CD1c-positive myeloid dendritic cell (primary cell): ENCODE measurements around the gene CSTA.

Source experiments
- DNase-seq: peaks from one replicate; pipeline ENCODE4 v3.0.0-alpha.2; 2016; ENCODE audit errors: extremely low spot score

CSTA gene, protein sequence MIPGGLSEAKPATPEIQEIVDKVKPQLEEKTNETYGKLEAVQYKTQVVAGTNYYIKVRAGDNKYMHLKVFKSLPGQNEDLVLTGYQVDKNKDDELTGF

DNA sequence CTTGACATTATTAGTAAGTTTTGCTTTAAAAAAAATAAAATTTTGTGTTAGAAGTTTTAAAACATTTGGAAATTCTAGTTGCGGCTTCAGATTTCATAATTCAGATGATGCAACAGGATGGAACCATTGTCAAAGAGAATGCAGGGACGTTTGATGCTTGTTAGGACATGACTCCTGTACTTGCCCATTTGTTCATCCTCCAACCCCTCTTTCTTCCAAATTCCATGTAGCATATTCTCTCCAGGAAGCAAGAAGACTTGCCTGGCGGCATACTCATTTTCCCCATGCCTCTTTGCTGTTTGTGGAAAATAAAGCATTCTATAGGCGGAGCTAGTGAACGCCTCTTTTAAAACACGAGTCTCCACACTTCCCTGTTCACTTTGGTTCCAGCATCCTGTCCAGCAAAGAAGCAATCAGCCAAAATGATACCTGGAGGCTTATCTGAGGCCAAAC, at the start of gene CSTA:
Gene CSTA, plus strand, starts transcription at position 378 of the 453 bp plus-strand sequence. Its CDS starts 45 bp downstream, at position 423.
- peak; percentile 61 for DNase-seq

DNA sequence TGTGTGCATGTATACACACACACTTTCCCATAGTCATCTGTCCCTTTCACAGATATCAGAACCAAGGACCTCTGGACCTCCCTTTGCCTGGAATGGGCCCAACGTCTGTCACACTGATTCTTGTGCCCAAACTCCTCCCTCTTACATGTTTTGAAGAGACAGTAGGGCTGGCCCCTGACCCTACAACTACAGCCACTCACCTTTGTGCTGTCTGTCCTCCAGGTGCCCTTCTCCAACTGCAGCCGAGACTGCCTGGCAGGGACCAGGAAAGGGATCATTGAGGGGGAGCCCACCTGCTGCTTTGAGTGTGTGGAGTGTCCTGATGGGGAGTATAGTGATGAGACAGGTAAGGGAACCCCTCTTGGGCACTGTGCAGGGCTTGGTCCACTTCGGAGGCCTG, 43.2 kb upstream of the CSTA start:
- DNase-seq, result no peak

DNA sequence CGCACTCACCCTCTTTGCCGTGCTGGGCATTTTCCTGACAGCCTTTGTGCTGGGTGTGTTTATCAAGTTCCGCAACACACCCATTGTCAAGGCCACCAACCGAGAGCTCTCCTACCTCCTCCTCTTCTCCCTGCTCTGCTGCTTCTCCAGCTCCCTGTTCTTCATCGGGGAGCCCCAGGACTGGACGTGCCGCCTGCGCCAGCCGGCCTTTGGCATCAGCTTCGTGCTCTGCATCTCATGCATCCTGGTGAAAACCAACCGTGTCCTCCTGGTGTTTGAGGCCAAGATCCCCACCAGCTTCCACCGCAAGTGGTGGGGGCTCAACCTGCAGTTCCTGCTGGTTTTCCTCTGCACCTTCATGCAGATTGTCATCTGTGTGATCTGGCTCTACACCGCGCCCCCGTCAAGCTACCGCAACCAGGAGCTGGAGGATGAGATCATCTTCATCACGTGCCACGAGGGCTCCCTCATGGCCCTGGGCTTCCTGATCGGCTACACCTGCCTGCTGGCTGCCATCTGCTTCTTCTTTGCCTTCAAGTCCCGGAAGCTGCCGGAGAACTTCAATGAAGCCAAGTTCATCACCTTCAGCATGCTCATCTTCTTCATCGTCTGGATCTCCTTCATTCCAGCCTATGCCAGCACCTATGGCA, 41.1 kb upstream of the CSTA start:
- no peak for DNase-seq

GRCh38 chr3:122284486-122284885, 40.6 kb upstream of the CSTA start:
- no peak for DNase-seq

DNA sequence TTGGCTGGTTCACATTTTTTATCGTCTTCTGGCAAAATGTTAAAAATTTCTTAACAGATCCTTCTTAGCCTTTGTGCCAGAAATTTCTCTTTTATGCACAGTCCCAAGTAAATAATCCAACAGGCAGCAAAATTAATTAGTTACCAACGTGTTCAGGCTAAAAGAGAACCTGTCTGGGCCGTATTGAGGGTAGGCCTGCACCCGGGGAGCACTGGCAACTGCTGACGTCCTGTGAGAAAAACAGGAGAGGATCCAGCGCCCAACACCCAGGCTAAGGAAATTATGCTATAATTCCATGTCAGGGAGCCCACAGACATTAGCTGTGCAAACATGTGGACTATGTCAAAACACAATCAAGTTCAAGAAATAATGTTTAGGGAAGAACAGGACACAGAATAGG, 30.7 kb upstream of the CSTA start:
- DNase-seq, result no peak

DNA sequence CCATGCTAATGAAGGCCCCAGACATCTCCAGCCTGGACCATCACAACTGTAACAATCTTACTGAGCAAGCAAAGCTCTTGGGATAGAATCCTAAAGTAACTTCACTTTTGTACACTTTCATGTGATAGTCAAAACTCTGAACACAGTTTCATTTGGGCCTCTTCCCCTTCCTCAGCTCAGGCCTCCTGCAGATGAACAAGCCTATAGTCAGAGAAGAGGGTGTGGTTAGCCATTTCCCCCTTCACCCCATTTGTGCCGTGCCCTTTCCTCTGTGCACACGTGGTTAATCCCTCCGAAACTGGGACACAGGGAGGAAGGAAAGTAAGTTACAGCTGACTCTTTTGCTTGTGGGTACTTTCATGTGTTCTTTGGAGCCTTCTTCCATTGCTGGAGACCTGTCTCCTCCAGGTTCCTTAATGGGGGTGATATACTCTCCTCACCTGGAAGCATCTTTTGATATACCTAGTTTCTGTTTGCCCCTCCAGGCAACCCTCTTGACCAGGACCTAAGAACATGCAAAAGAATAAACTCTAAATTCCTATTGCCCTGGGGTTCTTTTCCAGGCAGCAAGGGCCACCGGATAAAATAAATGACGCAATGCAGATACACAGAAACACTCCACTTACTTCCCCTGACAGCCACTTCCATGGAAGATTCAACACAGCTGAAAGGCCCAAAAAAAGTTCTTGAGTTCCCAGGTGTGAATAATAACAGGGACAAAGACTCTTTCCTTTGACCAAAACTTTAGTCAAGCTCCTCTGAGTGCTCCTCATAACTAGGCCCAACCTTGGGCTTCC, 29.6 kb upstream of the CSTA start:
- peak; percentile 62 for DNase-seq

DNA sequence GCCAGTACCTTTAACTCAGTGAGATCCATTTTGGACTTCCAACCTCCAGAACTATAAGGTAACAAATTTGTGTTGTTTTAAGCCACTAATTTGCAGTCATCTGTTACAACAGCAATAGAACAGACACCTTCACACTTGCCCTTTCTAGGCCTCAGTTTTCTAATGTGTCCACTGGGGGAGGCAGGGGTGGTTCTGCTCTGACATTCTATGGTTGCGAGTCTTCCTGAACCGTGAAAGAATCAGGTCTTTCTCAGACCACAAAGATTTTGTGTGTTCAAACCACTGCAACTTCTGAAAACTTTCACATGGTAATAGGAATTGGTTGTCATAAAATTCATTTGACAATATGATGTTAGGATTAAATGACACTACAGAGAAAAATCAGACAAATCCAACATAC, 26.8 kb upstream of the CSTA start:
- DNase-seq, result no peak

GRCh38 chr3:122299215-122299614, 25.8 kb upstream of the CSTA start:
- DNase-seq, result no peak

GRCh38 chr3:122299872-122300460, 25.1 kb upstream of the CSTA start:
- peak; percentile 67 for DNase-seq

DNA sequence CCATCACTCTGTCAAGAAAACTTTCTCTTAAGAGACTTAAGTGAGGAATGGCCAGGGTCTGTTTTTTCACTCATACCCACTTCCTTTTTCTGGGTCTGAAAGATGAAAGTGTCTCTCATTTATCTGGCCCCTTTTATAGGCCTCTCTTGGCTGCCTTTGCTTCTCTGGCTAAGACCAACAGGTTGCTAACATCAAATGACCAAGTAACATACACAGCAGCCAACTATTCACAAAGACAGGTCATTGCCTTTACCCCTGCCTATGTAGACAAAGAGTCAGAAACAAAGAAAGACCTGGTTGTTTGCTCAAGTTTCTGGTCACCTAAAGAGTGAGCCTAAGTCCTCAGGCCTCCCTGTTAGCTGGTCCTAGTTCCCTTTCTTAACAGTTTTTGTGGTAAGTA, 24.0 kb upstream of the CSTA start:
- no peak for DNase-seq

DNA sequence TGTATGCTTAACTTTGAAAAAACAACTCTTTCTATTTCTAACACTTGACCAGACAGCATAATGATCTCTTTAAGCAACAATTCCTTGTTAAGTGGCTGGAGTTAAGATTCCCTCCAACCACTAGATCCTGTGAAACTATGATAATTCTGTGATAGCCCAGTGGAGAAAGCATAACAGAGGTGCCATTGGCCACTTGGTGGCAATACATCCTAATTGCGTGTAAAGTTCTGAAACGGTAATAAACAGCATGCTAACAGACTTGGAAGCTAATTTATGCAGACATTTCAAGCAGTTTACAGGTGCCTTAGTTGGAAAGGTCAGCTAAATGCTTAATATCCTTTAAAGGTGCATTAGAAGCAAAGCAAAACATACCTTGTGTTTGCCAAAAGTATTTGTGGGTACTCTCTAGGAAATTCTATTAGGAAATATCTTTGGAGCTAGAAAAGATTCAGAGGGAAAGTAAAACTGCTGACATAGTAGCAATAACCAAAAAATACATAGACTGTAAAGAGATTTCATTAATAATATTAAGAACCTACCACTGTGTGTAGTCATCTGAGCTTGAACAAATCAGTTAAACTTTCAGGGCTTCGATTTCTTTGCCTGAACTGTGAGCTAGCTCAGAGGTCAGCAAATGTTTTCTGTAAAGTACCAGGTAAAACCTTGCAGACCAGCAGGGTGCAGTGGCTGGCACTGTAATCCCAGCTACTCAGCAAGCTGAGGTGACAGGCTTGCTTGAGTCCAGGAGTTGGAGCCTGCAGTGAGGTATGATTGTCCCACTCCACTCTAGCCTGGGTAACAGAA, 19.0 kb upstream of the CSTA start:
- no peak for DNase-seq

DNA sequence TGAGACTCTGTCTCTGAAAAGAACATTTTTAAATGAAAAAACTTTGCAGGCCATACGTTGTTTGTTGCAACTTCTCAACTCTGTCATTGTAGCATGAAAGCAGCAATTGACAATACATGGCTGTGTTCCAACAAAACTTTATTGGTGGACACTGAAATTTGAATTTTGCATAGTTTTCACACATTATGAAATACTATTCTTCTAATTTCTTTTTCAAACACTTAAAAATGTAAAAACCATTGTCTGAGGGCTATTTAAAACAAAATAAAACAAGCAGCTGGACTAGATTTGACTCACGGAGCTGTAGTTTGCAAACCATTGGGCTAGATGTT, 18.5 kb upstream of the CSTA start:
- no peak for DNase-seq

DNA sequence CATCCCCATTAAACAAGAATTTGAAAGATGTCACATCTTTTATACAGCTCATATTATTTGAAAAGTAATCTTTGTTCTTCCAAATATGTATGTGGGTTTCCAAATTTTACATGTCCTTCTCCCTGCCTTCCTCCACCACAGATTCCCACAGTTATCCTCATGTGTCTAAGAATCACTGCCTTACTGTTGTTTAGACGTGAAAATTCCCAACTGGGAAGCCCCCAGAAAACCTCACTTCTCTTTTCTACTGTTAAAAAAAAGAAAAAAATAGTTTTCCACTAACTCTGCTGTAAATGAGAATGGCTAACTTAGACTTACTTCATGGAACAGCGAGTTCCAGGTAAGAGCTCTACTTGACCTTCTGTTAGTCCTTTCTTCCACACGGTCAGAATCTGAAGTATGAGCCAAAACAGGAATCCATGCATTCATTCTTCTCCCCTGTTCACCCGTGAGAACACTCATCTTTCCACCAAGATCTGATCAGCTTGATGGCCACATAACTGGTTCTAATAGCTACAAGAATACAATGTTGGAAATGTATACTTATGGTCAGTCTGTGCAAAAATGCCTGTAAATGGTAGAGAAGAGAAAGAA, 17.9 kb upstream of the CSTA start:
- no peak for DNase-seq

DNA sequence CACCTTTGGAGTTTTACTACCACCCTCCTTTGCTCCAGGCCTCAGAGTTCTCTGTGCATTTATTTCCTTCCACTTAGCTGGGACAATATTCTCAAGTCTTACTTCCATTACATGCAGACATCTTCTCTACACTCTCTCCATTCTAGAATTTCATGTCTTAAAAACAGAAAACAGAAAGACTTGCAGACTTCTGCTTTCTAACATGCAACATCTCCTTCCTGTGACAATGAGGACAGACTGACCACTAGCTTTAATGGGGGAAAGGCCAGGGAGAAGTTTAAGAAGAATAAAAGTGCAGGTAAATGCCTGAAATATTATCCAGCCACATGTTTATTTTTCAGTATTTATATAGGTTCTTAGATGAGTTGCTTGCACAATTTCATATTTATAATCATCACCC, 17.1 kb upstream of the CSTA start:
- DNase-seq, result peak; percentile 10

DNA sequence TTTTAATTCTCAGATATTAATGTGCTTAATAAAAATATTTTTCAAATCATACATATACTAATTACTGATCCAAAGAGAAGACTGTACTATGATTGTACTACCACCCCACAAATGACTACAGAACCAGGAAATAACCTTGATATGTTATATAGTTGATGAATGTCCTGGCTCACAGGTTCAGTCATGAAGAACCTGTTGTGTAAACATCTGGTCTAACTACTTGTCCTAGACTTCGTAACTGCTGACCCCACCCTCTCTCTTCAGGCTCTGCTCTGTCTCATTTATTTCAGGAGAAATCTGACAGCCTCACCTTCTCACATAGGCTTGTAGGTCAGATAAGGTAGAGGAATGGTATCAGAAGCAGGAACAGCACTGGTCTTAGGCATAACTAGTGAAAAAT, 14.7 kb upstream of the CSTA start:
- DNase-seq, result no peak

GRCh38 chr3:122312826-122313225, 12.2 kb upstream of the CSTA start:
- no peak for DNase-seq

- no peak for DNase-seq
Measured at GRCh38 chr3:122313281-122313680, 11.8 kb upstream of the CSTA start.

DNA sequence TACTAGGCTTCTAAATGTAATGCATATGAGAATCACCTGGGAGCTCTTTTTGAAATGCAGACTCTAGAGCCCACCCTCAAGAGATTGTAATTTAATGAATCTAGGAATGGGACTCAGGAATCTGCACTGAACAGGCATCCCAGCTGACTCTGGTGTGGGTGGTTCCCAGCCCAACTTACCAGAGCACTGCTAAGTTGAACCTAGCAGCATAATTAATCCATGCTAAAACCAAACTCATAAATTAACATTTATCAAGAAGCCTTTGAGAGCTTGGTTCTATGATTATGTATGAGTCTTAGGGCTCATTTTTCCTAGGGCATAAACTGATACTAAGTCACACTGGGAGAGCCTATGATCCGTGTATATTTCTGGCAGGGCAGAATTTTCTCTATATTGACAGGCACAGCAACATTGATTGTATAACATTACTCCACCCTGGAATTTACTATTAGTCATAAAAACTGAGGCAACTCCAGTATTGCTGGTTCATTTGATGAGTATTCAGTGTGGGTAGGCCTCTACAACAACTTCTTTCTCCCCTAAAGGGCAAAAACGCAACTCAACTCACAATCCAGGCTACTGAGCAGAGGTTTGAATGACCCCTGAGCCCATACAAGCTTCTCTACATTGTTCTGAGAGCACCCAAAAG, 10.7 kb upstream of the CSTA start:
- DNase-seq, result no peak

GRCh38 chr3:122315619-122316018, 9.4 kb upstream of the CSTA start:
- no peak for DNase-seq

- DNase-seq, result no peak
Measured at GRCh38 chr3:122316368-122316767, 8.7 kb upstream of the CSTA start.

GRCh38 chr3:122318620-122319019, 6.4 kb upstream of the CSTA start:
- no peak for DNase-seq
